NCI-H510A treated with DMSO at 0.1 percent for 48 hours (cell line): ENCODE results near the gene ZSCAN22.
"Not testable (repeated sequence)": the region's sequence is repeated elsewhere in the genome, so short reads cannot be mapped to it uniquely, and the experiment has no call there.

Source experiments
- DNase-seq: peaks from one replicate; lab custom pipeline; 2025; lab: John Stamatoyannopoulos, UW

ZSCAN22 gene

DNA sequence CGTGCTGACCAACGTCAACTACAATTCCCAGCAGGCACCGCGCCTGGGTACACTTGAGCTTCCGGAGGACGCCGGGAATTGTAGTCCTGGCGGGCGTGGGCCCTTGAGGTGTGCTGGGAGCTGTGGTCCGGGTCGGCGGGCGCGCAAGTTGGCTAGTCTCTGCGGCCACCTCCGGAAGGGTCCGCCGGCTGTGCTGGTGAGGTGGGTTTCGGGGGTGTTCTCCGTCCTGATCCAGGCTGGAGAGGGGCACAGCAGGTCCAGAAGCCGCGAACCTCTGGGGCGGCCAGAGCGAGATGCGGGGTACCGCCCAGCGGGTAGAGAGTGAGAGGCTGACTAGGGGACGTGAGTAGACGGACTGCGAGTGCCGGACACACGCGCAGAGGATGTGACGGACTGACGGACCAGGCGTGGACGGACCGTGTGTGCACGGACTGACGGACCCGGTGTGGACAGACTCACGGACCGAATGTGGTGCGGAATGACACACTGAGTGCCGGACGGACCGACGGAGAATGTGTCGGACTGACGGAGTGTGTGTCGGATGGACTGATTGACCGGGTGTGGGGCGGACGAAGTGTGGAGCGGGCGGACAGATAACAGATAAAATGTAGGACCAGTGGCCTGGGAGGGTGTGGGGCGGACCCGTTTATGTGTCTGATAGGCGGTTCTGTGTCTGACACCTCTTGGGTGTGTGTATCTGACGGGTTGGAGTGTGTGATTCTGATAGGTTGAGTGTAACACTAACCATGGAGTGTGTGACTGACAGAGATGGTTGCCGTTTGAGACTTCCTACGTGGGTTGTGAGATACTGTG, at the start of gene ZSCAN22:
Gene ZSCAN22, plus strand, starts transcription at position 81 of the 813 bp plus-strand sequence. CDS start 7,809 bp downstream, outside the sequence.
- peak; percentile 80 for DNase-seq

DNA sequence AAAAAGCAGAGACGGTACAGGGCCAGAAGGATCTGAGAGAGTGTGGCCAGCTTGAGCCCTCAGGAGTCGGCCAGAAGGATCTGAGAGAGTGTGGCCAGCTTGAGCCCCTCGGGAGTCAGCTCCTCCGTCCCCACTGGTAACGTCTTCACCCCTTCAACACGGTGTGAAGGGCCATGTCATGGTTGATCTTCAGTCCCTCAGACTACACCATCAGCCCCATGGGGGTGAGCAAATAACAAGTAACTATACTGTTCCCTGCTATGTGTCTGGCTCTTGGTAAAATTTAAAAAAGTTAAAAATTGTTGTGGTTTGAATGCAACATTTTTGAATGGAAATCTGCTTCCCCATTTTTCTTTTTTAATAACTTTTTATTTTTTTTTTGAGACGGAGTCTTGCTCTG, 49.6 kb upstream of the ZSCAN22 start:
- no peak for DNase-seq

DNA sequence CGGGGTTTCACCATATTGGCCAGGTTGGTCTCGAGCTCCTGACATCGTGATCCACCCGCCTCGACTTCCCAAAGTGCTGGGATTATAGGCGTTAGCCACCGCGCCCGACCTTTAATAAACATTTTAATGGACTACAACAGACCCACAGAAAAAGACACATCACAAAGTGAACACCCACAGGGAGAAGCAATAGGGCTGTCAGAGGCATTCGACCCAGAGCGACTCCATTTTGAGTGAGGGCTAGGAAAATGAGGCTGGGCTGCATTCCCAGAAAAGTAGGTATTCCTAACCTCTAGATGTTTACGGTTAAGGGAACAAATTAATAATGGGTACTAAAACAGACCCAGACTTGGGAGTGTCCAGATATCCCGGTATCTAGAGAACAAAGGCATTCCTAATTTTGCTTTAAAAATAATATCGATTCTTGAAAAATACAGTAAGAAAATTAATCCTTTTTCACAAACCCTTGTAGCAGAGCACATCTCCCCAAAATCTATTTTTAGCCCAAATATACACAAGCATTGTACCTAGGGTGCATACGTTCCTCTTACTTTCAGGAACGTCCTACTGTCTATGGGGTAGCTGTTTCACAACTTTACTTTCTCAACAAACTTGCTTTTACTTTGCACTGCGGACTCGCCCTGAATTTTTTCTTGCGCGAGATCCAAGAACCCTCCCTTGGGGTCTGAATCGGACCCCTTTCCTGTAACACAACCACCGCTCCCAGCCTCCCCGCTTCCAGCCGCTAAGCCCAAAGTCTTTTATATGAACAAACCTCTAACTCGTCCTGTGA, 48.9 kb upstream of the ZSCAN22 start:
- DNase-seq = no peak

DNA sequence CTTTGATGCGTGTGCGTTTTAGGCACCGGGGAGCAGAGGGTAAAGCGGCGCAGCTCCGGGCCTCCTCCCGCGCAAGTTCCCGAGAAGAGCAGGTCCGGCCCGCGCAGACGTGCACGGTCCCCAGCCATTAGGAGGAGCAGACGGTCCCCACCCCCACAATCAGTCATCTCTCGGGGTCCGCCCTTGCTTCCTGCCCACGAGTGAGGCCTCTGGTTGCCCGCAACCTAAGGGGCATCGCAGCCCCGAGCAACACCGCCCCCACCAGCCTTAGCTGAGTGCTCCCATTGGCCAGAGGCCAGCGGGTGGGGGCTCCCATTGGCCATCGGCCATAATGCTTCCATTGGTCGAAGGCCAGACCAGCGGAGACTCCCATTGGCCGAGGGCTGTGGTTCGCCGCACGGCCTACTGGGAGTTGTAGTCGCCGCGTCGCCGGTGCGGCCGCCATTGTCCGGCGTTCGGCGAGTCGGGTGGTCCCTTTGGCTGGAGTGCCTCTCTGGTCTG, 48.2 kb upstream of the ZSCAN22 start, which contains the start of gene ZNF8:
Gene ZNF8, plus strand, starts transcription at position 415 of the 501 bp plus-strand sequence. CDS start 127 bp downstream, outside the sequence.
- DNase-seq = peak; percentile 92

DNA sequence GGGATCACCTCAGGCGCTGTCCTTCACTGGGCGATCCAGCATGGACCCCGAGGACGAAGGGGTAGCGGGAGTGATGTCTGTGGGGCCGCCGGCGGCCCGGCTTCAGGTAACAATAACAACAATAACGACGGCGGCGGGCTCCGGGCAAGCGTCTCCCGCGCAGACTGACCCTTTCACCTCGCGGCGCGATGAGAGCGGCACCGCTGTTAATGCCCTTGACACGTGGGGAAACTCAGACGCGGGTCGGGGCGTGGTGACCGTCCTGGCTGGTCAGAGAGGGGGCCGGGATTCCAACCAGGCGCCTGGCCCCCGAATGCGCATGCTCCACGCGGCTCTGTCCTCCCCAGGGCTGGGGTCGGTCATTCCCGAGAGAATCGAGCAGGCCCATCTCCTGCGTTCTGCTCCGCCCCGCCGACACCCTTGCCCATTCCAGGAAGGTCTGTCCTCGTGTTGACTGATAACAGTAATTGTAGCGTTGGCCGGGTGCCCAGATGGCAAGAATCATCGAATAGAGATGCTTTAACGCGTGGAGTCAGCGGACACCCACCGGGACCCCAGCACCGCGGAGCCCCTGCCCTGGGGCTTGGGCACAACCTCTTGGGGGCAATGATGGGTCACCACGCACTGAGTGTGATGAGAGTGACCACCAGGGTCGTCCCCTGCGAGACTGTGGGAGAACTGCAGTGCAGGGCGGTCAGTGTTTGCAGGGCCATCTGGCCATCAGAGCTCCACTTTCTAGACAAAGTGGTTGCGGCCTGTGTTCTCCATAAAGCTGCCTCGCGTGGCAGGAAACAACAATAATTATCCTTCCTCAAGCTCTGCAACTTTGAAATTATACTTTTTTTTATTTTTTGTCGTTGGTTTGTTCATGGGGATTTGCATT, 47.5 kb upstream of the ZSCAN22 start:
- peak; percentile 44 for DNase-seq

DNA sequence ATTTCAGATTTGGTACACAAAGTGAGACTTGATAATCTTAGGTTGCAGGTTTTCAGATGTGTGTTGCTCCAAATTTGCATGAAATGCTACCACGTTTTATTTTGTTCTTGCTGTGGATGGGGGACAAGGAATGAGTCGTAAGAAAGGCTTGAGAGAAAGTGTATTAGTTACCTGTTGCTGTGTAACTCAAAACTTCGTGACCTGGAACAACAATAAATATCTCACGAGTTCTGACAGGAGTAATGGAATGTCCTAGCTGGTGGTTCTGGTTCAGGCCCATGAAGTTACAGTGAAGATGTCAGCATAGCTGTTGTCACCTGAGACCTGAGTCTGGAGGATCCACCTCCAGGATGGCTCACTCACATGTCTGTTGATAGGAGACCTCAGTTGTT, 46.9 kb upstream of the ZSCAN22 start:
- no peak for DNase-seq

DNA sequence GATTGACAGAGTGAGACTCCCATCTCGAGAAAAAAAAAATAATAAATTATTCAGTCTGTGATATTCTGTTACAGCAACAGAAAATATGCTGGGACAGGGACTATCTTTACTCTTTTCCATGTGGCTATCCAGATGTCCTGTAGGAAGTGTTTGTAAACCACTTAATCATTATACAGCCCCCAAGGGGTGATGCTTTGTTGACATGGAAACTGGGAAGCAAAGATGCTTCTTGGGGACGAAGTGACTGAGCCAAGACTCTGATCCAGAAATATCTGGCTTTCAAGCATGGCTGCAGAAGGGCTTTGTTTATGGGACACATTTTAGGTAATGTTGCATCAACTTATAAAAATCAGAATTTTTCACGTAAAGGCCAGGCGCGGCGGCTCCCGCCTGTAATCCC, 42.6 kb upstream of the ZSCAN22 start:
- no peak for DNase-seq

DNA sequence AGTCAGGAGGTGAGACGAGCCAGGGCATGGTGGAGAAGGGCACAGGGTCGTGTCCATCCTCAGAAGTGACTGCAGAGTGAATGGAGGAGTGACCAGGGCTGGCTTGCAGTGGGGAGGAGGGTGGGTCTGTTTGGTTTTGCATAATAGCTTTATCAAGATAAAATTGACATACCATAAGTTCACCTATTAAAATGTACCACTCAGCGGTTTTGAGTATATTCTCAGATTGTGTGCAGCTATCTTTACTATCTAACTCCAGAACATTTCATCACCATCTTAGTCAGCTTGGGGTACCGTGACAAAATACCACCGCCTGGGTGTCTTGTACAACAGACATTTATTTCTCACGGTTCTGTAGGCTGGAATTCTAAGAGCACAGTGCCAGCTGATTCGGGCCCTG, 34.9 kb upstream of the ZSCAN22 start:
- DNase-seq = no peak

DNA sequence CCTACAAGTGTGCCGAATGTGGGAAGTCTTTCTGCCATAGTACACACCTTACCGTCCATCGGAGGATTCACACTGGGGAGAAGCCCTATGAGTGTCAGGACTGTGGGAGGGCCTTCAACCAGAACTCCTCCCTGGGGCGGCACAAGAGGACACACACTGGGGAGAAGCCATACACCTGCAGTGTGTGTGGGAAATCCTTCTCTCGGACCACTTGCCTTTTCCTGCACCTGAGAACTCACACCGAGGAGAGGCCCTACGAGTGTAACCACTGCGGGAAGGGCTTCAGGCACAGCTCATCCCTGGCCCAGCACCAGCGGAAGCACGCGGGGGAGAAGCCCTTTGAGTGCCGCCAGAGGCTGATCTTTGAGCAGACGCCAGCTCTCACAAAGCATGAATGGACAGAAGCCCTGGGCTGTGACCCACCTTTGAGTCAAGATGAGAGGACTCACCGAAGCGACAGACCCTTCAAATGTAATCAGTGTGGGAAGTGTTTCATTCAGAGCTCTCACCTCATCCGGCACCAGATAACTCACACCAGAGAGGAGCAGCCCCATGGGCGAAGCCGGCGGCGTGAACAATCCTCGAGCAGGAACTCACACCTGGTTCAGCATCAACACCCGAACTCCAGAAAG, 31.9 kb upstream of the ZSCAN22 start:
- no peak for DNase-seq

DNA sequence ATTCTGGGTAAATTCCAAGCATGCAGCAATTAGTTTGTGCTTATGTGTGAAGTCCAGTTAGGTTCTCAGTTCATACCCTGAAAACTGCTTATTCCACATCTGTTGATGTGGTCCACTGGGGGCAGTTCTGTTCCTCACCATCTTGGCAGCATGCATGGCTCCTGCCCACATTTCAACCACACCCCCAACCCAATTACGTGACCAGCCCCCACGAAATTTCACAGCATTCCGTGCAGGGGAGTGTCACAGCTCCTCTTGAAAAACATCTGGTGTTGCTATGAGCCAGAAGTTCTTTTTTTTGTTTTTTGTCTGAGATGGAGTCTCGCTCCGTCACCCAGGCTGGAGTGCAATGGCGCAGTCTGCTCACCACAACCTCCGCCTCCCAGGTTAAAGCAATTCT, 30.7 kb upstream of the ZSCAN22 start:
- DNase-seq = no peak

DNA sequence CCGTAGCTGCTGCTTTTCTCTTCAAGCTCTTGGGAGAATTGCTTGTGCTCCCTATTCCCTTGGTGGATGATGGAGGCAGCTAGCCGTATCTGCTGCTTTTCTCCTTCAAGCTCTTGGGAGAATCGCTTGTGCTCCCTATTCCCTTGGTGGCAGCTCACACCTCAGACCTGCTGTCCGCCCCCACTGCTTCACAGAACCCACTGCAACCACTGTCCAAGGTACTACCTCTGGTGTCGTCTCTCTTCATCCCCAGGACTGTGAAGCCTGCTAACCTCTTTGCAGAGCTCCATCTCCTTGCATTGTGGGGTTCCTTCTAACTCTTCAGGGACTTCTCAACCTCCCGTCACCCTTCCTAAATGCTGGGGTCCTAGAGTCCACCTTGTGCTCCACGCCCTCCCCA, 26.2 kb upstream of the ZSCAN22 start:
- no peak for DNase-seq

DNA sequence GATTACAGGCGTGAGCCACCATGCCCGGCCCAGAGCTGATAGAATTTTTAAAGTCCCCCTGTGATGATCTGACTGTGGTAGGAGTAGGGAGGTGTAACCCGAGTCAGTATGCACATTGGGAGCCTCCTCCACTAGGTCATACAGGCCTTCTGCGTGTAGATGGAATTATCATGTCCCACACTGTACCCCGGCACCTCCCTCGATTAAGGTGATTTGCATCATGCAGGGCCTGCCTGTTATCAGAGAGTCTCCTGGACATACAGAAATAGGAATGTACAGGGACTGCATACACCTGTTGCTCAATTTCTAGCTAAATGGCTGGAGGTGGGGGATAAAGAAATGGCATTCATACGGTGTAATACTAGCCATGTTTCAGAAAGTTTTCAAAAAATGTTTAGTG, 22.5 kb upstream of the ZSCAN22 start:
- DNase-seq = no peak

DNA sequence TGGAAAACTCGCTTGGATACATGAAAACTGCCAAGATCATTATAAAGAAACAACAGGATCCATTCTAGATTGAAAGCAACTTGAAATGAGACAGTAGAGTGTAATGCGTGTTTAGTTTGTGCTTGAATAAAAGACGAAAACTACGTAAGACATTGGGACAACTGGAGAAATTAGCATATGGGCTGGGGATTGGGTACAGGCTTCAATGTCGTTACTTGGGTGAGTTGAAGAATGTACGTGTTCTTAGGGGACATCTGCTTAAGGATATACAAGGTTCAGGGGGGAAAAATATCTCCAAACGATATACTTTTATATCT, 22.1 kb upstream of the ZSCAN22 start:
- DNase-seq = peak; percentile 85

DNA sequence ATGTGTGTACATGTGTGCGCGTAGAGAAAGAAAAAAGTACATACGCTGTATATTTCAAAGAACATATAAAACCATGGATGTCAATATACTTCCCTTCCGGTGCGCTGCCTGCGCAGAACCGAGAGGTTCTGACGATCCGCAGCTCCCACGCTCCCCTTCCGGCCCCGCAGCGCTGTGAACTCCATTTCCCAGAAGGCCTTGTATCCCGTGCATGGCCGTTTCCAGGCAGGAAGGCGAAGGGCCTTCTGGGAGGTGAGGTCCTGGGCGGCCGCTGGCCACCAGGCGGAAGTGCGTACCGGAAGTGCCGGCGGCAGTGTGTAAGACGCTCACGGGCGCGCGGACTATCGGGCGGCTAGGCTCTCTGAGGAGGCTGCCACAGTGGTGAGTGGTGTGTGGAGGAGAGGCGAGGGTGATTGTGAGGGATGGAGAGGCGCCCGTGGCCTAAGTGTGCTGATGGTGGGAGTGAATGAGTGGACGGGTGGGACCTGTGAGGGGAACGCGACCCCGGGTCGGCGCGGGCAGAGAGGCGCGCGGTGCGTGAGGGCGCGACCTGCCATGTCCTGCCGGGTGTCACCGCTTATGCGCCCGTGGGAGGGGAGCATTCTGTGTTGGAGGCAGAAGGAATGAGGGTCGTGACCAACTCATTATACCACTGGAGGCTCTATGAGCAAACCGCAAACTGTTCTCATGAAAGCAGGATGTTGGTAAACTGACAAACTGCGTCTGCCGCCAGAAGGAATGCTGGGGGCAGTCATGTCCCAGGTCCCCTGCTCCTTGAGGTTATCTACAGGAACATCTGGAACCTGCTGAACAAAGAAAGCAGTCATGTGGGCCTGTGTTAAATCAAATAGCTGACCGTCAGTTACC, 21.5 kb upstream of the ZSCAN22 start, which contains the start of gene ERVK3-1:
Gene ERVK3-1, plus strand, starts transcription at position 313 of the 867 bp plus-strand sequence. CDS start 6,792 bp downstream, outside the sequence.
- peak; percentile 94 for DNase-seq

DNA sequence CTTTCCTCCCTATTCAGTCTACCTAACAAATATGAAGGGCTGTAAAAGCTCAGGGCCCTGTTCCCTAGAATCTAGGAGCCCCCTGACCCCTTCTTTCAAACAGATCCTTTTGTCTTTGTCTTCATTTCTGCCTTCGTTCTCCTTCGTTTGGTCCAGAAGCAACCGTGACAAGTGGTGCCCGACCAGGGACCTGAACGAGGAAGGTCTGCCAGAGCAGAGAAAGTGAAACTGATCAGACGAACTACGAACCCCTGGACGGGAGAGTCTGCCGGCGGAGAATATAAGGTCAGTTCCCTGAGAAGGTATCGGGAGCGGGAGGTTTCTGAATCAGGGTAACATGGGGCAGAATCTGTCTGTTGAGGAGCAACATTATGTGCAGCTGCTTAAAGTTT, 20.9 kb upstream of the ZSCAN22 start:
- no peak for DNase-seq

DNA sequence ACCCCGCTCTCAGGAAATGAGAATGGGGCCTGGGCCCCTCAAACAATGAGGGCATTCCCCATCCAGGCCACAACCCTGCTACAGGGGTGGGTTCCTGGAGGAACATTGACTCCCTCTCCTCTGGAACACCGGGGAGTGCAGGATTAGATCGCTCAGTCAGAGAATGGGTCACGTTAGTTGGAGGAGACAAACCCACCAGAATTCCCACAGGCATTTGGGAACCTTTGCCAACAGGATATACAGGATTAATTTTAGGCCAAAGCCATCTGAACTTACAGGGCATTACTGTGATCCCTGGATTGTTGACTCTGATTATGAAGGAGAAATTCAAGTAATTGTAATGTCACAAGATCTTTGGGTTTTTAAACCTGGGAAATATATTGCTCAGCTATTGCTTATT, 19.1 kb upstream of the ZSCAN22 start:
- no peak for DNase-seq

DNA sequence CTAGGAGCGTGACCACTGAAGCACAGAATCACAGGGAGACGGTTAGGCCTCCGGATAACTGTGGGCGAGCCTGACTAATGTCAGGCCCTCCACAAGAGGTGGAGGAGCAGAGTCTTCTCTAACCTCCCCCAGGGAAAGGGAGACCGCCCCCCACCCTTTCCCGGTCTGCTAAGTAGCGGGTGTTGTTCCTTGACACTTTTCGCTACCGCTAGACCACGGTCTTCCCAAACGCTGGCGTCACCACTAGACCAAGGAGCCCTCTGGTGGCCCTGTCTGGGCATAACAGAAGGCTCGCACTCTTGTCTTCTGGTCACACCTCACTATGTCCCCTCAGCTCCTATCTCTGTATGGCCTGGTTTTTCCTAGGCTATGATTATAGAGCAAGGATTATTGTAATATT, 16.1 kb upstream of the ZSCAN22 start:
- DNase-seq = not testable (repeated sequence)

DNA sequence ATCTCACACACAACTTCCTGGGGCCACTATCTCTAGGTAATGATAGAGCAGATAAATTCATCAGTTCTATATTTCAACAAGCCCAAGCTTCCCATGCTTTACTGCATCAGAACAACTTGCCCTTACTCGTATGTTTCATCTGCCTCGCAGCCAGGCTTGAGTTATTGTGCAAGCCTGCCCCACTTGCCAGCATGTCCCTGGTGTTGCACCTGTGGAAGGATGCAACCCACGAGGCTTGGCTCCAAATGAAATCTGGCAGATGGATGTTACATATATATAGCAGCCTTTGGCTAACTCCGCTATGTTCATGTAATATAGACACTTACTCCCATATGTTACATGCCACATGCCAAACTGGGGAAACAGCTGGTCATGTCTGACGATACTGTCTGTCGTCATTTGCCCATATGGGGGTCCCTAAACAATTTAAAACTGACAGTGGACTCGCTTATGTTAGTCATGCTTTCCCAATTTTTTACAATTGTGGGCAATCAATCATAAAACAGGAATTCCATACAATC, 15.4 kb upstream of the ZSCAN22 start:
- DNase-seq = no peak

DNA sequence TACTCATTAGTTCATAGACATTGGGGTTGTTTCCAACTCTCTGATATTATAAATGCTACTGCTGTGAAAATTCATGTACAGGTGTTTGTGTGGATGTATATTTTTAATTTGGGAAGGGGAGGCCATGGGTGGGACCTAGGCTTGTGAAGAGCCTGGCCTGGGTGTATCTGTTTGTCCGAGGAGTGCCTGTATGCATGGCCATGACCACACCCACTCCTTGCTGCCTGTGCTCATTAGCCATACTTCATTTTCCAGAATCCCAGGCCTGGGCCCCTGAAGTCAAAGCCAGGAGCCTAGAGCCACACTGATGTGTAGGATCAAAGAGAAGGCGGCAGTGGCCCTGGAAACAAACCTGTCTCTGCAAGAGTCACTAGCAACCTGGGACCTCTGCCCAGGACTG, 11.2 kb upstream of the ZSCAN22 start:
- no peak for DNase-seq

DNA sequence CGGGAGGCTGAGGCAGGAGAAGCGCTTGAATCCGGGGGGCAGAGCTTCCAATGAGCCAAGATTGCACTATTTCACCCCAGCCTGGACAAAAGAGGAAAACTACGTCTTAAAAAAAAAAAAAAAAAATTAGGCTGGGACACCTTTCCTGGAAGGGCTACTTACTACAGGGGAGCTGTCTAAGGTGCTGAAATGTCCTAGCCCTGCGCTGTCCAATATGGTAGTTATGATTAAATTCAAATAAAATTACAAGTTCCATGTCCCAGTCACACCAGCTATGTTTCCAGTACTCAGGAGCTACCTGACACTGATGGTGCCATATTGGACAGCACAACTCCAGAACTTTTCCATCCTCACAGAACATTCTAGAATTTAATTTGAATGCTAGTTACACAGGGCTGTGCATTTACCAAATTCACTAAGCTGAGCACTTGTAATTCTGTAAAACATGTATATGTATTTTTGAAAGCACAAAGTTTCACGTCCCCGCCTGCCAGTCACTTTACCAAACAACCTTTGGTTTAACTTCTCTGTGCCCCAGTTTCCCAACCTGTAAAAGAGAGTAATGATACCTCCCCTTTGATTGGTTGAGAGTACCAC, 9.2 kb upstream of the ZSCAN22 start:
- no peak for DNase-seq
